ENCODE measurements around the gene ARHGEF33. TPM values are rescaled to one million over a fixed set of nuclear protein-coding genes. Genes with fewer than 3 reads are reported as not detected.

The ARHGEF33 gene
- total and polyA plus RNA-seq, 3 donors from 2014 or later, result 5.9 to 16.7 (median 6.2) TPM

- Histone ChIP-seq H3K4me3 (no peak overlapping the region), H3K27ac (no peak overlapping the region), H3K9me3 (no peaks in the 10 kb centered on the region), H3K36me3 (ENCODE audit: low read depth, missing control alignments) (no peaks in the 10 kb centered on the region), H3K27me3 (no peaks in the 10 kb centered on the region), H3K4me1 (no peaks in the 10 kb centered on the region)
- no peak for DNase-seq
- TF ChIP-seq POLR2A (IDR thresholded peaks at IDR 0.05), result no peak
- TF ChIP-seq, protein P1, sequence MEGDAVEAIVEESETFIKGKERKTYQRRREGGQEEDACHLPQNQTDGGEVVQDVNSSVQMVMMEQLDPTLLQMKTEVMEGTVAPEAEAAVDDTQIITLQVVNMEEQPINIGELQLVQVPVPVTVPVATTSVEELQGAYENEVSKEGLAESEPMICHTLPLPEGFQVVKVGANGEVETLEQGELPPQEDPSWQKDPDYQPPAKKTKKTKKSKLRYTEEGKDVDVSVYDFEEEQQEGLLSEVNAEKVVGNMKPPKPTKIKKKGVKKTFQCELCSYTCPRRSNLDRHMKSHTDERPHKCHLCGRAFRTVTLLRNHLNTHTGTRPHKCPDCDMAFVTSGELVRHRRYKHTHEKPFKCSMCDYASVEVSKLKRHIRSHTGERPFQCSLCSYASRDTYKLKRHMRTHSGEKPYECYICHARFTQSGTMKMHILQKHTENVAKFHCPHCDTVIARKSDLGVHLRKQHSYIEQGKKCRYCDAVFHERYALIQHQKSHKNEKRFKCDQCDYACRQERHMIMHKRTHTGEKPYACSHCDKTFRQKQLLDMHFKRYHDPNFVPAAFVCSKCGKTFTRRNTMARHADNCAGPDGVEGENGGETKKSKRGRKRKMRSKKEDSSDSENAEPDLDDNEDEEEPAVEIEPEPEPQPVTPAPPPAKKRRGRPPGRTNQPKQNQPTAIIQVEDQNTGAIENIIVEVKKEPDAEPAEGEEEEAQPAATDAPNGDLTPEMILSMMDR (IDR thresholded peaks at IDR 0.05), result no peak
- WGBS, 2 donors, result 94 to 96% methylated on average over 3 of the region's 3 CpGs
- intact Hi-C loops (cut with DNase I; ENCODE audit: low total_unique reads), result no loop called here
These were observed 22.8 kb upstream of the ARHGEF33 start for GRCh38 chr2:38866773-38867443.

GRCh38 chr2:38871432-38871831 is 18.2 kb upstream of the ARHGEF33 start:
- 95 to 98% methylated on average over 3 of the region's 3 CpGs for WGBS, 2 donors

GRCh38 chr2:38873763-38874162 is 15.9 kb upstream of the ARHGEF33 start:
- Histone ChIP-seq H3K27ac (no peak overlapping the region), H3K27me3 (no peaks in the 10 kb centered on the region), H3K36me3 (ENCODE audit: low read depth, missing control alignments) (no peaks in the 10 kb centered on the region), H3K4me3 (no peak overlapping the region), H3K9me3 (no peaks in the 10 kb centered on the region), H3K4me1 (no peaks in the 10 kb centered on the region)
- WGBS, 2 donors, result 51 to 60% methylated on average over 5 of the region's 5 CpGs
- TF ChIP-seq POLR2A (IDR thresholded peaks at IDR 0.05), result no peak
- TF ChIP-seq, protein P1 (IDR thresholded peaks at IDR 0.05), result no peak
- DNase-seq, result no peak
- intact Hi-C loops (cut with DNase I; ENCODE audit: low total_unique reads), result no loop called here

More at GRCh38 chr2:38871432-38871831, 18.2 kb upstream of the ARHGEF33 start:
- Histone ChIP-seq H3K4me3 (no peak overlapping the region), H3K27ac (no peak overlapping the region), H3K9me3 (no peaks in the 10 kb centered on the region), H3K36me3 (ENCODE audit: low read depth, missing control alignments) (no peaks in the 10 kb centered on the region), H3K4me1 (no peaks in the 10 kb centered on the region), H3K27me3 (no peaks in the 10 kb centered on the region)
- intact Hi-C loops (cut with DNase I; ENCODE audit: low total_unique reads), result no loop called here
- no peak for DNase-seq
- TF ChIP-seq, protein P1 (IDR thresholded peaks at IDR 0.05), result no peak
- TF ChIP-seq POLR2A (IDR thresholded peaks at IDR 0.05), result no peak

DNA sequence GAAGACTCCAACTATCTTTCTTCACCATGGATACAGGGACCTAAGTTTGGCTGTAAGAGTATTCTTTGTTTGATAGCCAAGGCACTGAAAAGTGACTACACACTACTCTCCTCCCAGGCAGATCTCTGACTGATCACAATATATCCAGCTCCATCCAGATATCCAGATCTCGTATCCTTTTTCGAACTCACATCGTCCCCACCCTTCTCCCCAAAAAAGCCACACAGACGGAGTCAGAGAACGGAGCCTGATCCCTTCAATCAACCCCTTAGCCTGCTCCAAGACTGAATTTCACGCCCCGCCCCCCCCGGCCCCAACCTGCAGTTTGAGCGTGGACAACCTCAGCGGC is 14.5 kb upstream of the ARHGEF33 start:
- H3K36me3 ChIP-seq (ENCODE audit: low read depth, missing control alignments), result no peaks in the 10 kb centered on the region
- no peaks in the 10 kb centered on the region for H3K27me3 ChIP-seq
- no peaks in the 10 kb centered on the region for H3K4me1 ChIP-seq
- DNase-seq, result no peak
- 0 to 2% methylated on average over 6 to 10 of the region's 10 CpGs for WGBS, 2 donors
- no peak for TF ChIP-seq POLR2A (IDR thresholded peaks at IDR 0.05)
- TF ChIP-seq, protein P1 (IDR thresholded peaks at IDR 0.05), result no peak
- H3K9me3 ChIP-seq, result no peaks in the 10 kb centered on the region
- H3K27ac ChIP-seq, result peak overlapping the region; percentile 59 to 64
- intact Hi-C loops (cut with DNase I; ENCODE audit: low total_unique reads), result no loop called here
- H3K4me3 ChIP-seq, result peak overlapping the region; percentile 80 to 89

Data from testis (tissue), 3 donors.